ELR (cell line): ENCODE measurements around the gene DRGX.

ENCODE experiments used
- DNase-seq: peaks from one replicate; pipeline ENCODE4 v3.0.0-alpha.2; 2015; ENCODE audit warnings: low read depth

DRGX gene

GRCh38 chr10:49395741-49396665 lies at the start of gene DRGX:
Gene DRGX, minus strand, starts transcription at chr10:49396089. Its CDS starts 649 bp downstream, at chr10:49395440.
- DNase-seq = no peak

- DNase-seq = no peak
Observed at GRCh38 chr10:49444349-49444748, 48.5 kb upstream of the DRGX start.

GRCh38 chr10:49442863-49443262 lies 47.0 kb upstream of the DRGX start:
- DNase-seq = no peak

- DNase-seq = no peak
Observed at GRCh38 chr10:49441488-49442476, 45.9 kb upstream of the DRGX start.

GRCh38 chr10:49435225-49435624 lies 39.3 kb upstream of the DRGX start:
- DNase-seq = no peak

DNA sequence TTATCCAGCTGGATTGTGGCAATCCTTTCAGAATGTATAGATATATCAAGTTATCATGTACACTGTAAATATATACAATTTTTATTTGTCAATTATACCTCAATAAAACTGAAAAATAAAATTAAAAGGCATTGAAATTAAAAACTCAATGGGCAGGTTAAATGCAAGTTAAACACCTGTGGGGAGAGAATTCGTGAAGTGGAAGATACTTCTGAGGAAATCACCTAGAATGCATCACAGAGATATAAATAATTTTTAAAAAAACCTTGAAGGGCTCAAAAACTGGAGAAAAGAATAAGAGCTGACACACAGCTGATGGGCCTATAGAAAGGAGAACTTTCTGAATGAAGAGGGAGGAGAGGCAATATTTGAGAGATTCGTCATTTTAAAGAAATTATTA lies 37.2 kb upstream of the DRGX start:
- DNase-seq = no peak

- no peak for DNase-seq
Observed at GRCh38 chr10:49431426-49431825, 35.5 kb upstream of the DRGX start.

DNA sequence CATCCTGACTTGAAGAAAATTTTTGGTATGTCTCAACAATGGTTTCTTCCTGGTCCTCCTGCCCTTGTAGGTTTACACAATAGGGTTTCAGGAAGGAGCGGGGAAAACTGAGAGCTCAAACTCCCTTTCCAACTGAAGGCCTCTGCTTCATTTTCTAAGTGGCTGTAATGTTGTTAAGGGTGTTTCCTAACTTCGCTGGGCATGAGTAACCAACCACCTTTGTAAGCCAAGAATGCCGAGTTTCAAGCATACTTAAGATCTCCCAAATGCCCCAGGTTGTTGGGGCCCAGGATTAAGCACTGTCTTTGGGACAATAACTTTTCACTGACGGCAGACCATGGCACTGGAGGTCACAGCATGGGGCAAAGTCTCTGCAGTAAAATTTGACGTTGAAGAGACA lies 33.6 kb upstream of the DRGX start:
- no peak for DNase-seq

- no peak for DNase-seq
Observed at GRCh38 chr10:49426490-49427360, 30.8 kb upstream of the DRGX start.

DNA sequence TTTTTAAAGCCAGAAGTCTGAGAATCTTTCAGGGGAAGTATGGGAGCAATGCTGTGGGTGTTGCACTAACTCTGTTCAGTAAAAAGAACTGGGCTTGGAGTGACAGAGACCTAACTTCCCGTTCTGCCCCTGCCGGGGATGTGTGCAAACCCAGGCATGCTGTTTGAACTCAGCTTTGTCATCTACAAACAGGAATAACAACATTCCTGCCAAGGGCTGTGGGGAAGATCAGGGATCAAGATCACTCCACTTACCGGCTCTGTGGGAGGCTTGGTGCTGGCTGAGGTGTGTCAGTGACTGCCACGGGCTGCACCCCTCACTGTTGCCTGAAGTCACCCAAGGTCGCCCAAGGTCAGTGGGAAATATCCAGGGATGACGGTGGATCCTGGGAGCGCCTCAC lies 23.1 kb upstream of the DRGX start:
- no peak for DNase-seq

- DNase-seq = no peak
Observed at GRCh38 chr10:49418328-49418727, 22.4 kb upstream of the DRGX start.

- DNase-seq = no peak
Observed at GRCh38 chr10:49418053-49418326, 22.1 kb upstream of the DRGX start.

DNA sequence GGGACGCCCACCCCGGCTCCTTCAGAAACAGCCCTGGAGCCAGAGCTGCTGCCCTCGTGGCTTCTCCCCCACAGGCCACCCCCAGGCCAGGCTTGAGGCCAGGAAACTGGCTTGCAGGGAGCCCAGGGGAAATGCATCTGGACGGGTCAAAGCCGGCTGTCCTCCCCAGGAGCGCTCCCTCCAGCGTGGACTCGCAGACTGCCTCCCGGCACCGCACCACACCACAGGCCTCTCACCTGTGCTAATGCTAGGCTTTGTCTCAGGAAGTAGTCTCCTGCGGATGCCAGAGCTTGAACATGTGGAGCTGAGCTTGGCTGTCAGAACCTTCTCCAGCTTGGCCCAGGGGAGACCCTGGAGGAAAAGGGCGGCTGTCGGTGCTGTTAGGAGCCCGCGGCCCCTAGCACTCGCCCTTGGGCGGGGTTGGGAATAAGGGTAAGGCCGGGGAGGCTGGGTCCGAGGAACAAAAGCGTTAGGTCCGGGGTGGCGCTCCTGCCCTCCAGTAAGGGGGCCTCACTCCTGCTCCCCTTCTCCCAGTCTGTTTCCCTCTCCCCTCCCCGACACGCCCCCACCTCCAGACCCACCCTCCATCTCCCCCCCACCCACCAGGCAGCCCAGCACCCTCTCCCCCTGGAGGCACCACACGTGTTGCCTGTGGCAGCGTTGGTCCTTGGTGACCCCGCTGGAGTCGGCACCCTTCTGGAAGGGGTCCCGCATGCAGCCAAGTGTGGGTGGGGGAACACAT lies 21.6 kb upstream of the DRGX start:
- no peak for DNase-seq

- DNase-seq = no peak
Observed at GRCh38 chr10:49415846-49416245, 20.0 kb upstream of the DRGX start.

- no peak for DNase-seq
Observed at GRCh38 chr10:49415109-49415508, 19.2 kb upstream of the DRGX start.

- DNase-seq = no peak
Observed at GRCh38 chr10:49414496-49414895, 18.6 kb upstream of the DRGX start.

DNA sequence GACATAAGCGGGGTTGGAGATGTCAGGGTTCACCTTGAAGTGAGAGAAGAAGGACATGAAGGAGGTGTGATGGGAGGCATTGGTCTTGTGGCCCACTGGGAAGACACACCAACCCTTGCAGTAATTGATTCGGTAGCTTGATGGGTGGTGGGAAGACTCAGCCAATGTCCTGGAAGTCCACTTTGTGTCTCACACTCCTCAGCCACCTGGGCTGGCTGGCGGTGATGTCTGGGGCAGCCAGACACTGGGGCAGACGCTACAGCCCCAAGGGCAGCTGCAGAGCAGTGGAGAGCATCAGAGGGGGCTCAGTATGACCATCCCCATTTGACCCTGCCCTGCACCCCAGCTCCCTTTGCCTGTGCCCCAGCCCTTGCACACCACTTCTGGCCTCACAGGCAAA lies 16.7 kb upstream of the DRGX start:
- no peak for DNase-seq

DNA sequence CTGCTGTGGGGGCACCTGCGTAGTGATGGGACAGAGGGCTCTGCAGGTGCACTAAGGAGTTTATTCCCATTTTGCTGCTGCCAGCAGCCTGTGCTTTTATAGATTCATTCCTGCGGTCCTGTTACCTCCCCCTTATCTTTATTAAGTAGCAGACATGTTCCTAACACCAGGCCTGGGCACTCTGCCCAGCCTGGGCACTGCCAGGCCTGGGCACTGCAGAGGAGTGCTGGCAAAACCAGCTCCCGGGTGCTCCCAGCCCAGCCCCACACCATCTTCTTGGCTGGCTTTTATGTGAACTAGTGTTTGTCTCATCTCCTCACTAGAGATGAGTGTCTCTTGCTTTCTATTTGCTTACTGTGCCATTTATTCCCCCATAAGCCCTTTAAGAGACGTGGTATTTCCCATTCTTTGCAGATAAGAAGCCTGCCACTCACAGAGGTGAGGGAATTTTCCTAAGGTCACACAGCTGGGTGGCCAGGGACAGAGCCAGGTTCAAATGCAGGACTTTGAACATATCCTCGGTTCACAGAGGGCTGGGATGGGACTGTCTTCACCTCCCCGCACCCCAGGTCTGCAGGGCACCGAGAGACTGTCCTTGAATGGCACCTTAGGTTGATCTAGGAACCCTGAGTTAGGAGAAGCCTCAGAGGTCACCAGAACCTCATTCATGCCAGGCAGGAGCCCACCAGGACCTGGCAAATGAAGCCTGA lies 14.6 kb upstream of the DRGX start:
- no peak for DNase-seq

GRCh38 chr10:49409755-49410154 lies 13.9 kb upstream of the DRGX start:
- DNase-seq = no peak

DNA sequence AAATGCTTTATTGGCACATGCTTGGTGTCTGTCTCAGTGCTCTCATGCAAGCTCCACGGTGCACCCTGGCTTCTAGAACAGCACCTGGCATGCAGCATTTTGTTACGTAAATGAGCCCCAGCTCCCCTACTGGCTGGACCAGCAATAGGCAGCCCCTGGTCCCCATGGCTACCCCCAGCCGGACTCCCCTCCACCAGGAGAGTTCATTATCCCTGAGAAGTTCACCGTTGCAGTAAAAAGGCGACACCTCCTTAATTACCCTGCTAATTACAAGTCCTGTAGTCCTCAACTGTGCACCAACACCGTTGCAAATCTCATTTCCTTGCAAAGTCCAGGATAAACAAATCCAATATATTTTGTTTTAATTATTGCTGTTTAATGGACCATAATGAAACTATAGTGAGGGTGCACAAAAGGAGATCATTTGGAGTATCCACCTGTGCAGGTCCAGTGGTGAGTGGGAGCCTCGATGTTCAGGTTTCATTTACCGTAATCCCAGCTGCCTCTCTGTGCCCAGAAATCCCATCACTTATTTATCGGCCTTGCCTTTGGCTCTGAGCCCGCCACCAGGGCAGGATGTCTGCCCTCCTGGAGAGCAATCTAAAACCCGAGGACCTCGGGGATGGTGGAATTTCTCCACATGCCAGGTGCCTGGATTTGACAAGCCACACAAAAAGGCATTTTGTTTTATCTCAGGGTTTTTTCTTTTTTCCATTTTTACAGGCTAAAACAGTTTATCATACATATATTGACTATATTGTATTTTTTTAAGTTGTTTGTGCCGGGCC lies 12.8 kb upstream of the DRGX start:
- DNase-seq = no peak
